ENCODE results near the gene GNB2.
"Not testable (repeated sequence)": the region's sequence is repeated elsewhere in the genome, so short reads cannot be mapped to it uniquely, and the experiment has no call there.

Gene GNB2

GRCh38 chr7:100665168-100665726, 8.3 kb upstream of the GNB2 start:
- no peak for DNase-seq (ENCODE audit: low spot score)

GRCh38 chr7:100667331-100668068, 6.0 kb upstream of the GNB2 start:
- DNase-seq (ENCODE audit: low spot score) = no peak

GRCh38 chr7:100668069-100668449, 5.5 kb upstream of the GNB2 start:
- no peak for DNase-seq (ENCODE audit: low spot score)

GRCh38 chr7:100669106-100669505, 4.4 kb upstream of the GNB2 start:
- DNase-seq (ENCODE audit: low spot score) = not testable (repeated sequence)

GRCh38 chr7:100670074-100670473, 3.5 kb upstream of the GNB2 start:
- no peak for DNase-seq (ENCODE audit: low spot score)

GRCh38 chr7:100671353-100672327, 1.9 kb upstream of the GNB2 start:
- no peak for DNase-seq (ENCODE audit: low spot score)

GRCh38 chr7:100673942-100674410, 436 bp downstream of the GNB2 start:
- peak; percentile 58 for DNase-seq (ENCODE audit: low spot score)

- DNase-seq (ENCODE audit: low spot score) = peak; percentile 70
Measured at GRCh38 chr7:100674411-100675104, 1.0 kb downstream of the GNB2 start.

- DNase-seq (ENCODE audit: low spot score) = peak; percentile 59
Measured at GRCh38 chr7:100675105-100675451, 1.5 kb downstream of the GNB2 start.

- DNase-seq (ENCODE audit: low spot score) = peak; percentile 94
Measured at GRCh38 chr7:100675581-100676350, 2.2 kb downstream of the GNB2 start.

GRCh38 chr7:100676501-100677306, 3.2 kb downstream of the GNB2 start:
- no peak for DNase-seq (ENCODE audit: low spot score)

- DNase-seq (ENCODE audit: low spot score) = no peak
Measured at GRCh38 chr7:100677308-100678267, 4.0 kb downstream of the GNB2 start.

GRCh38 chr7:100678291-100678984, 4.9 kb downstream of the GNB2 start:
- peak; percentile 59 for DNase-seq (ENCODE audit: low spot score)

- DNase-seq (ENCODE audit: low spot score) = no peak
Measured at GRCh38 chr7:100679129-100679926, 5.8 kb downstream of the GNB2 start.

GRCh38 chr7:100679927-100680575, 6.5 kb downstream of the GNB2 start:
- peak; percentile 42 for DNase-seq (ENCODE audit: low spot score)

GRCh38 chr7:100680576-100681271, 7.2 kb downstream of the GNB2 start:
- no peak for DNase-seq (ENCODE audit: low spot score)

Measured in NAMALWA (cell line).